CD4-positive, alpha-beta T cell treated with Interleukin-2 at 100 ng/mL for 4 hours (primary cell): Measurements from ENCODE around the gene TFF1.

ENCODE experiments used
- DNase-seq: peaks from one replicate; pipeline ENCODE4 v3.0.0-alpha.2; 2020; ENCODE audit warnings: low spot score

Gene TFF1

GRCh38 chr21:42362700-42363099 lies 3.6 kb downstream of the TFF1 start:
- no peak for DNase-seq

GRCh38 chr21:42362198-42362597 lies 4.1 kb downstream of the TFF1 start:
- no peak for DNase-seq

GRCh38 chr21:42361286-42361685 lies 5.0 kb downstream of the TFF1 start:
- no peak for DNase-seq

GRCh38 chr21:42360317-42360716 lies 6.0 kb downstream of the TFF1 start:
- no peak for DNase-seq

- no peak for DNase-seq
These were observed 7.4 kb downstream of the TFF1 start for GRCh38 chr21:42358937-42359336.

GRCh38 chr21:42358261-42358660 lies 8.1 kb downstream of the TFF1 start:
- DNase-seq, result no peak

GRCh38 chr21:42357307-42357706 lies 9.0 kb downstream of the TFF1 start:
- DNase-seq, result no peak

GRCh38 chr21:42356650-42357049 lies 9.7 kb downstream of the TFF1 start:
- DNase-seq, result no peak

- DNase-seq, result no peak
These were observed 10.3 kb downstream of the TFF1 start for GRCh38 chr21:42356046-42356445.

- DNase-seq, result no peak
These were observed 12.7 kb downstream of the TFF1 start for GRCh38 chr21:42353623-42354022.

GRCh38 chr21:42352441-42353095 lies 13.8 kb downstream of the TFF1 start:
- no peak for DNase-seq

- DNase-seq, result no peak
These were observed 14.5 kb downstream of the TFF1 start for GRCh38 chr21:42351626-42352440.

GRCh38 chr21:42350927-42351426 lies 15.4 kb downstream of the TFF1 start, which contains the start of gene TFF2:
TSS of gene TFF2 (minus strand) at chr21:42350994. CDS start at chr21:42350957, 37 bp downstream.
- DNase-seq, result no peak

GRCh38 chr21:42350318-42350910 lies 15.9 kb downstream of the TFF1 start:
- no peak for DNase-seq

GRCh38 chr21:42349420-42350317 lies 16.7 kb downstream of the TFF1 start:
- no peak for DNase-seq

GRCh38 chr21:42348762-42349161 lies 17.6 kb downstream of the TFF1 start:
- no peak for DNase-seq

- DNase-seq, result no peak
These were observed 18.6 kb downstream of the TFF1 start for GRCh38 chr21:42347601-42348327.

- DNase-seq, result no peak
These were observed 19.3 kb downstream of the TFF1 start for GRCh38 chr21:42346866-42347600.

GRCh38 chr21:42346441-42346840 lies 19.9 kb downstream of the TFF1 start:
- no peak for DNase-seq

GRCh38 chr21:42344631-42345030 lies 21.7 kb downstream of the TFF1 start:
- DNase-seq, result no peak
